NCI-H345 (cell line): ENCODE measurements around the gene NOXA1.

Source experiments
- DNase-seq: peaks from one replicate; lab custom pipeline; 2025; lab: John Stamatoyannopoulos, UW

NOXA1 gene

DNA sequence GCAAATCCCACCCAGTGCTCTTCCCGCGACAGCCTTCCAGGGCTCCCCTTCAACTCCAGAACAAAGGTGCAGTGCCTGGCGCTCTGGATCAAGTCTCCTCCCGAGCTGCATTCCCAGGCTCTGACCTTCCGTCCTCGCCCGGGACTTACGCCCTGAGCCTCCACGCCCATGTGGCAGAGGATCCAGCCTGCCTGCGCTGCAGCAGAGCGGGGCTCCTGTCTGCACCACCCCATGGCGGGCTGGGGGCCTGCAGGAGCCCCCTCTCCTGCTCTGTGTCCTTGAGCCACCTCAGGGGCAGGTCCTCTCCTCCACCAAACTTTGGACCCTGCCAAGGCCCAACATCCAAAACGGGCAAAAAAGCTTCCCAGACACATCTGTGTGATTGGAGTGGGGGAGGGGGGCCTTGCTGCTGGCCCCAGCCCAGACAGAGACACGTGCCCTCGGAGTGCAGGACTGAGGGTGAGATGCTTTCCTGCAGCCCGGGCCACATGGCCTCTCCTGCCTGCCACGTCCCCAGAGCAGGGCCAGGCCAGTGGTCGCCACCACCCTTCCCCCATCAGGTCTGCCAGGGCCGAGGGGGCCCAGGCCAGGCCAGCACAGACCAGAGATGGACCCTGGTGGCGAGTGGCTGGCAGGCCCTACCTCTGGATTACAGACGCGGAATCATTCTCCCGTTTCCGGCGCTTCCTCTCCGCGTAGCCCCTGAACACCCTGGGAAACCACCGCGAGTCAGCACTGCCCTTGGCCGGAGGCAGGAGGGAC lies 31.6 kb downstream of the NOXA1 start:
- DNase-seq, result no peak

DNA sequence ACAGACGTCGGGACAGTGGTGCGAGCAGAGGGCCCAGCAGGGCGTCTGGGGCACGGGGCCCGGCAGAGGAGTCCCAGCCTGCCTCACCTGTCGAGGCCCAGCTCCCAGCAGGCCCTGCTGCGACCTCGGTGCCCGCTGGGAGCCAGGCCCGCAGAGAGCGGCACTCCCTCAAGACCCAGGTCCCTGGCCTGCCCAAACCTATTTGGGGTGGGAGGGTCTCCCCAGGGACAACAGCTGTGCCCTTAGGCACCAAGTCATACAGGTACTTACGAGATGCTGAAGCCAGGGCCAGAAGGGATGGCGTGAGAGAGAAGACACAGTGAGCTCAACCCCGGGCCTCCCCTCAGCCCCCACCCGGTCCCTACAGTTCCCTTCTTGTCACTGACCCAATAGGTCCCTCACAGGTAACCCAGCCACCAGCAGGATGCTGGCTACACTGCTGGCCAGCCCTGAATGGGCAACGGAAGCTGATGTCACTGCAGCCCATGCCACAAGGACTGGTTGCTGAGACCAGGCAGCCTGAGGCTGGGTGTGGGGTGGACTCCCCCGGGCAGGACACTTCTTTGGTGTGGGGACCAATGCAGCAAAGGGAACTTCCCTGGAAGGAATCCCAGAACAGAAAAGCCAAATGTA lies 32.3 kb downstream of the NOXA1 start:
- DNase-seq, result no peak

DNA sequence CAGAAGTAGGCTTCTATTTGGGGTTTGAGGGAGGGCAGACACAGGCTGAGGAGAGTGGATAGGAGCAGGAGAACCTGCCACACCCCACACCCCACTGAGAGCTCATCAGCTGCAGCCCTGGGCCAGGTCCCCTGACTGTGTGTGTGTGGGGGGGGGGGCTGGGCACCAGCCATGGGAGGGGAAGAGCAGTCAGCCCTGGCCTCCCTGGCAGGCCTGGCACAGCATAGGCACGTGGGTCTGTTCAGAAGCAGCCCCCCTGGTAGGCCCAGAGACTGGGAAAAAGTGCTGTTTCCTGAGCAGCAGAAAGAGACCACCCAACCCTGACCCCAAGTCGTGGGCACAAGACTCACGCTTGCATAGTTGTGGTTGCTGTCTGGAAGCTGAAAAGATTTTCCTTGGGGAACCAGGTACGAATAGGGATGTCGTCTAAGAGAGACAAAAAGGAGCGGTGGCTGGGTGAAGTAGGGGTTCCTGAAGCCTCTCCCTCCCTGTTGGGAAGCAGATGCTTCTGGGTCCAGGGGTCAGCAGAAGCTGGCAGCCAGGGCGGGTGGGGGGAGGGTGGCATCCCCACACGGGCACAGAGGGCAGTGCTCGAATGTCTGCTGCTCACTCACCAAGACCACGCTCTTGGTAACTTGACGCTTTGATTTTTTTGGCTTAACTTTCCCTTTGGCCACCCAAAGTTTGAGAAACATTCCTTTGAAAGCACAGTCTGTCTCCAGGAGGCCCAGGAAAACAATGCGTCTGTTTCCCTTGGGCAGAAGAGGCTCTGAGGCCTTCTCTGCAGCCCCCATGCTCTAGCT lies 33.1 kb downstream of the NOXA1 start:
- DNase-seq, result no peak

DNA sequence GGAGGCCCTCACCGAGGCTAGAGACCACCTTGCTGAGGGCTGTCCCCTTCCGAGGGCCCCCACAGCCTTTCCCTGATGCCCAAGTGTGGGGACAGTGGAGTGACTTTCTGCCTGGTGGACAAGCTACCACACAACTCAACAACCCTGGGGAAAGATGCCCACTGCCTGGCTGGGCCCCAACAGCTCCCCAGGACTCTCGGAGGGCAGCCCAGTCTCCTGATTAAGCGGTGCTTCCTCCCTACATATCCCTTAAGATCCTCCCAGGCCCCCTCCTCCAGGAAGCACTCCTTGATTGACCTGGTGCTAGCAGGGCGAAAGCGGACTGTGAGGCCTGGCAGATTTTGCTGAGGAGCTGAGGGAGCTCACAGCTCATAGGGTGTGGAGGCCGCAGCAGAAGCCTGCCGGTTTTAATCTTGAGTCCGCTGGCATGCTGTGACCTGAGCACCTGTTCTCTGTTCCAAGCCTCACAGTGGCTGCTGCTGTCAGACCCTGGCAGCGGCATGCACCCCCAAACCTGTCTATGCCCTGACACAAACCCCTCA lies 33.7 kb downstream of the NOXA1 start:
- no peak for DNase-seq

DNA sequence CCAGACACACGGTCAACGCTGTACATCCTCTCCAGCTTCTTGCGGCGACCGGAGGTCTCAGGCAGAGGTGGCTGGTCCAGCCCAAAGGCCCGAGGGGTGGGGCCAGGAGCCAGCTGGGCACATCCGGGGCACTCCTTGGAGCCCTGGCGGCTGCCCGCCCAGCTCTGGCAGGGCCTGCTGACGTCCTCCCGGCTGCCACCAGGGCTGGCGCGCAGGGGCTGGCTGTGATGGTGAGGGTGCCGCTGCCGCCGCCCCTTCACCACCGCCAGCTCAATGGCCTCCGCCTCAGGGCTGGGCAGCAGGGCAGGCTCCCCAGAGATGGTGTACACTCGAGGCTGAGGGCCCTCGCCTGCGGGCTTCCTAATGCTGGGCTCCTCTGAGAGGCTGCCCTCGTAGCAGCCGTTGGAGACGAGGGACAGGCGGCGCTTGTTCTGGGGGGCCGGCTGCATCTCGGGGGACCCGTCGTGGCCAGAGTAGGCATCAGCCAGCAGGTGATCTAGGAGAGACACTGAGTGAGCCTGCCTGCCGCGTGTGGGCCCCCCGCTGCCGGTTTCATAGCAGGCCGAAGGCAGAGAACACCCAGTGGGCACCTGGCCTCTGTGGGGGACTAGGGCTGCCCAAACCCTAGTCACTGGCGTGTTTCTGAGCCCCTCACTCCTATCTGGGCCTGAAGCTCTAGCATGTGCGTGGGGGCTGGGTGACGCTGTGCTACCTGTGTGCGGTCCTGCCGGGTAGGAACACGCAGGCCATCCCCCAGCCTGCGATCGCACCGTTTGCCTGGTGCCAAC lies 34.4 kb downstream of the NOXA1 start:
- no peak for DNase-seq

DNA sequence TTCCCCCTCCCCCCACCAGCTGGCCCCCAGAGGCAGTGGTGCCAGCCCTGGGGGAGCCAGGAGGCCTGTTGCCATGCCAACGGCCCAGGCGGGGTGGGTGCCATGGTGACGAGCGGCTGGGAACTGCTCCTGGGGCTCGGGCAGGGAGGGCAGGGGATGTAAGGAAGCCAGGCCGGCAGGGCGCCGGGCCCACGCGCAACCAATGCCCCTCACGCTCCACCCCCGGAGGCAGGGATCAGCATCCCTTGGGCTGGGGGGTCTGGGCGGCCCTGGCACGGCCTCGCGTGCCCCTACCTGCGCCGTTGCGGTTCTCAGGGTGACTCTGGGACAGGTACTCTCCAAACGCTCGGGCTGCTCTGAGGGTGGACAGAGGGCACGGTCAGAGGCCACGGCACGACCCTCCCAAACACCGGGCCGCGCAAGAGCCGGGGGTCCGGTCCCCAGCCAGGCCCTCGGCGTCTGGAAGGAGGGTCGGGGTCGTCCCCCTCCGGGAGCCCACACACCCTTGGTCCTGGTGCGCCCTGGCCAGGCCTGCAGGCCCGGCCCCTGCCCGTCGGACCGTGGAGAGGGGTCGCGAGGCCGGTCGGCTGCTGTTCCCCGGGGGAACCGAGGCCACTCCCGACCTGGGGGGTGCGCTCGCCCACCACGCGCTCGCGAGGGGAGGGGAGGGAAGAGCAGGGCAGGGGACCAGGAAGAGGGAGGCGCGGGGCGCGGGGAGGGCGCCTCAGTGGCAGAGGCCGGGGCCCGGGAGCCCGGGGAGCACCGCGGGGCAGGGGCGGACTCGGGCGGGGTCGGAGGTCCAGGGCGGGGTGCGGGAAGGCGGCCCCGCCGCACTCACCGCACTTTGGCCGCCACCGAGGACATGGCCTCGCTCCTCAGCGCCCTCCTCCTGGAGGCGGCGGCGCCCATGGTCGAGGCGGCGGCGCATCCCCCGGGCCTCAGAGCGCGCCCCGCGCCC lies 35.3 kb downstream of the NOXA1 start:
- DNase-seq, result peak; percentile 50

DNA sequence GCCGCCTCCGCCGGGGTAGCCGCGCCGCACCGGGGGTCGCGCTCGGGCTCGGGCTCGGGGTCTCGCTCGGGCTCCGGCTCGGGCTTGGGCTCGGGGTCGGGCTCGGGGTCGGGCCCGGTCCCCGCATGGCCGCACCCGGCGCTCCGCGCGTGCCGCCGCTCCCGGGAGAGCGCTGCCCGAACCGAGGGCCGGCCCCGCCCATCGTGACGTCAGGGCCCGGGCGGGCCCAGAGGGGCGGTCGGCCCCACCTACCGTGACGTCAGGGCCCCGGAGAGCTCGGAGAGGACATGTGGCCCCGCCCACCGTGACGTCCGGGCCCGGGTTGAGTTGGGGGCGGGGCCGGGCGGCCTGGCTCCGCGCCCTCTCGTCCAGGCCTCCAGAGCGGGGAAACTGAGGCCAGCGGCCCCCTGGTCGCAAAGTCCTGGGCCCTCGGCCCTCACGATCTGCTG lies 36.0 kb downstream of the NOXA1 start, which contains the start of gene NSMF:
NSMF (minus strand) TSS at position 183 of the 449 bp plus-strand sequence. CDS start 232 bp downstream, outside the sequence.
- peak; percentile 94 for DNase-seq

DNA sequence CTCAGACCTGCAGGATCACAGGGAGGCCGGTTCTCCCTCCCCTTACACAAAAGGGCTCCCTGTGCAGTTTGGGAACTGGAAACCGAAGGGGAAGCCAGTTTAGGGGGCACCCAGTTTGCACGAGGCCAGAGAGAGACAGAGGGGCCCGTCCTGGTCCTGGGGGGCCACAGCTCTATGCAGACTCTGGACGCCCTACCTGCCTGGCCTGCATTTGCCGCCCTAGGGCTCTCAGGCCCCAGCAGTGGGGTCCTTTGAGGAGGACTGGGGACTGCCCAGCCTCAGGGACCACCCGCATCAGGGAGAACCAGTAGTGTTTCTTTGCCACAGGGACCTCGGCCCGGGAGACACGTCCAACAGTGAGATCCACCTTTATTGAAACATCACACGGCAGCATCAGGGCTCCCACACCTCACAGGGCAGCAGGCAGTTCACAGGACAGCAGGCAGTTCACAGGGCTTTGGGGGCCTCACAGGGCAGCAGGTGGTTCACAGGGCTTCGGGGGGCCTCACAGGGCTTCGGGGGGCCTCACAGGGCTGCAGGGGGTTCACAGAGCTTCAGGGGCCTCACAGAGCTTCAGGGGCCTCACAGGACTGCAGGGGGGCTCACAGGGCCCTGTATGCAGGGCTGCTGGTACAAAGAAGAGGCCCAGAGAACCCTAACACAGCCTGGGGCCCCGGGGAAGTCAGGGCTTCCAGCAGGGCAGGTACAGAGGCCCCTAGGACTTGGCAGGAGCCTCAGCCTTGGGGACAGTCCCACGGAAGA lies 36.6 kb downstream of the NOXA1 start:
- no peak for DNase-seq

DNA sequence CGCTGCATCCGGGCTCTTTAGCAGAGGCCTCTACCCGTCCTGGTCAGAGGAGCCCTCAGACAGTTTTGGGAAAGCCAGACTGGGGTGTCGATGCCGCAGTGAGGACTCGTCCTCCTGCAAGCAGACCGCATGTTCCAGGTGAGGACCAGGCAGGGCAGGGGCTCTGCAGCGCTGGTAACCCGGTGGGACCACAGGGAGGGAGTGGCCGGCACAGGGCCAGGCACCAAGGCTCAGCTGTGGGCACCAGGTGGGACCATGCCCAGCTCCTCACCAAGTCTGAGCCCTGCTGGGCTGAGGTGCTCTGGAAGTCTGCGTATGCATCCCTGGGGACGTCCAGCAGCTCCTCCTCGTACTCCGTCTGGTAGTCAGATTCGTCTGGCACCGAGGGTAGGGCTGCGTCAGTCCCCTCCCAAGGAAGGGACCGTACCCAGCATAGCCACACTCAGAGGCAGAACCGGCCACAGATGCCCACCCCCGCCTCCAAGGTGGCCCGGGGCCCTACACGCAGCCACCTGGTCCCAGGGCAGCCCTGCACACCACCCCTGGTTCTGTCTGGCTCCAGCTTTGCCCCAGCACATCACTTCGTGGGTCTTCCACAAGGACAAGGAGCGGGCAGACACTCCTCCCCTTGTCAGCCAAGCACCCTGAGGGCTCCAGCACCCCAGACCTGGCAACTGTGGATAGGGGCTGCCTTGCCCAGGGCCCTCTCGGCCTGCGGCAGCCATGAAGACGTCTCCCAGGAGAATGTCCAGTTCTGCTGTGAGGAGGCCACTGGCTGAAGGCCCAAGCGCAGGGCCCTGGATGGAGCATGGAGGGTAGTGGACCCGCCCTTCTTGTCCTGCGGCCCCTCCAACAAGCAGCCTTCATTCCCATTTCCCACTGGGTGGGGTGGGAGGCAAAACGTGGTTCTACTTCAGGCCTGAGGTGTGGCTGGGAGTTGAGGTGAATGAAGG lies 37.4 kb downstream of the NOXA1 start:
- no peak for DNase-seq

DNA sequence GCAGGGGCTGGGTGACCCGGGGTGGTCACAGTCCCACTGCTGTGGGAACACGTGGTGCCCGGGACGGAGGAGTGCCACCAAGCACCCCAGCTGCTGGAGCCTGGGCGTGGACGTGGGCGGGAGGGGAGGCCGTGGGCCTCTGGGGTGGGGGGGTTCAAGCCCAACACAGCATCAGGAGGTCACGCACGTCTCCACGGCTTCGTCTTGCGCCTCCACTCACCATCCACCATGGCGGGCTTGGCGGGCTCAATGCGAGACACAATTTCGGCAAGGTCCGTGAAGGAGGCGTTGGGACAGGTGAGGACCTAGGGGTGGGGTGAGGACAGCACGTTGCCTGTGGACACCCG lies 38.1 kb downstream of the NOXA1 start:
- no peak for DNase-seq

DNA sequence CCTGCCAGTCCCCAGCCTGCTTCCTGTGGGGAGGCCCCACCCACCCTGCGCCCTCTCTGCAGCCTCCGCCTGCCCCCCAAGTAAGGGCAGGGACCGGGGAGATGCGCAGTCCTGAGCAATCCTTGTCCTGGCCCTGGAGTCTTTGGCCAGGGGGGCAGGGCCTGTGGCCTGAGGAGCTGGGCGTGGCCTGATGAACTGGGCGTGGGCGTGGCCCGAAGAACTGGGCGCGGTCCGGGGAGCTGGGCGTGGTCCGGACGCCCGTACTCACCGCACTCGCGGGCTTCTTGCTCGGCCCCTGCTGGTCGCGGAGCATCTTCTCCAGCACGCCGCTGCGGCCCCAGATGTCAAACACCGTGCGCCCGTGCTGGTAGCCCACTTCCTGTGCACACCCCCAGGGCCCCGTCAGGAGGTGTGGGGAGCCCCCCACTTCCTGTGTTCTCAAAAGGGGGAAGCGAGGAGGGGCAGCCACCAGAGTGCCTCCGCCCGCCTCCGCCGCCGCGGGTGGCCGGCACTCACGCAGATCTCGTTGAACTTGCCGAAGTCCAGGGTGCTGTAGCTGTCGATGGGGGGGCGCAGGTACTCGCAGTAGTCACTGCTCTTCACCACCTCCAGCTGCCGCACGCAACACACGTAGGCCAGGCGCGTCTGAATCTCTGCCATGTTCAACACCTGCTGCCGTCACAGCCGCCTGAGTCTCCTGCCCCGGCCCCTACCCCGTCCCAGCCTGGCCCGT lies 38.6 kb downstream of the NOXA1 start:
- DNase-seq, result no peak

DNA sequence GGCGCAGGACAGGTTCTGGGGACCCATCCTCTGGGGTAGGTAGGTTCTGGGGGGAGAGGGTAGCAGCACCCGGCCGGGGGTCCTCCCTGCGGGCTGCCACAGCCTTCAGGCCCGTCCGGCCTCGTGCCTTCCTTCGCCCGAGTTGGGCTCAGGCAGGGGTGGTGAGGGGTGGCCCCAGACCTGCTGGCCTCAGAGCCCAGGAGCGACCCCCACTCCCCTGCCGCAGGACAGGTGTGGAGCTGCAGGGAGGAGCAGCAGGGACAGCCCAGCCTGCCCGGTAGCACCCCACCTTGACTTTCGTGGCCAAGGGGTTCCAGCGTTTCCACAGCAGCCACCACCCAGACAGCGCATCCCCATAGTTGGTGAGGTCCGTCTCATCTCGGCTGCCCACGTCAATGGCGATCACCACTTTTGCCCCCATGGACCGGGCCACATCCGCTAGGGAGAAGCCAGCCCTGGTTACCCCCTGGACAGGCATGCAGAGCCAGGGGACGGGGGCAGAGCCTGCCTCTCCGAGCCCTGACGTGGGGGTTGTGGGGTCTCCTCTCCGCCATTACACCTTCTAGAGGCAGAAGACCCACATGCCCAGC lies 39.3 kb downstream of the NOXA1 start:
- no peak for DNase-seq

DNA sequence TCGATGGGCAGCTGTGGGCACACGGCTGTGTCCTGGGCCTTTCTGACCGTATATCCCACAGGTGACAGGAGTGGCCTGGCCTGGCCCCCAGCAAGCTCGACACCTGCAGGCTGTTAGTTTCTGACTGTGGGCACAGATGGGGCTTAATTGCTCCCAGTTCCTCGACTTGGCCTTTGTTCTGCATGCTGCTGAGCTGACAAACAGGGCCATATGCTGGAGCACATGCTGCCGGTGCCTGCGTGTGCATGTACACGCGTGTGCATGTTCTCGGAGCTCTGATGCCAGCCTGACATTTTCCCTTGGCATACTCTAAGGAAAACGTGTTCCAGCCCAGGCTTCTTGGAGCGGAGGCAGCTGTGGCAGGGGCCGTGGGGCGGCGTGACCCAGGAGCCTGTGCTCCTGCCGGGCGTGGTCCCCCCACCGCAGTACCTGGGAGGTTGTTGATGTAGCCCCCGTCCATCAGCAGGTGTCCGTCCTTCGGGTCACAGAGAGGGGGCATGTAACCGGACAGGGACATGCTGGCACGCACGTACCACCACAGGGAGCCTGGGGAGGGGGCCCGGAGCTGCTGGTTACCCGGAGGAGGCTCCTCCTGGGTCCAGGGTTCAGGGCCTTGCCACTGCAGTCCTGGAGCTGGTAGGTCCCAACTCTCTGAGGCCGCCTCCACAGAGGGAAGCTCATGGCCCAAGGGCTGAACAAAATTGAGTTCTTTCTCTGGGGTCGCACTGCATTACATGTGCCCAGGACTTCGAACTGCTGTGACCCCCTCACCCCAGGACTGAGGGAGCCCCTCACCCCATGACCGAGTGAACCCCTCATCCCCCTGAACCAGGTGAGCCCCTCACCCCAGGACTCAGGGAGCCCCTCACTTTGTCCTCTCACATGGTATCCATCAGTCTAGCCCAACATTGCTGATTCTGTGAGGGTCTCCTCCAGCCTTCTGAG lies 40.1 kb downstream of the NOXA1 start:
- DNase-seq, result no peak

DNA sequence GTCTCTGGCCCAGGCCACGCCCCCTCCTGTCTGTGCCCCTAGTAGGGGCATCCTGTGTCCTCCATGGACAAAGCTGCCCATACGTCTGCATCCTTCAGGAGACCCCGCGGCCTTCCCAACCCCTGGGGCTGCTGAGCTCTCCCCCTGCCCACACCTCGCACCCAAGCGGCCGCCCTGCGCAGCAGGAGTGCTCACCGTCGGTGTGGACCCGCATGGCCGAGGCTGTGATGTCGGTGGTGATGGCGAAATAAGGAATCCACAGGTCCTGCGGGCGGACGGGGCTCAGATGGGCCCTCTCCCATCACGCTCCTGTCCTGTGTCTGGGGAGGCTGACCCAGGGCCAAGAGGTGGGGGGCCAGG lies 40.7 kb downstream of the NOXA1 start:
- DNase-seq, result no peak

DNA sequence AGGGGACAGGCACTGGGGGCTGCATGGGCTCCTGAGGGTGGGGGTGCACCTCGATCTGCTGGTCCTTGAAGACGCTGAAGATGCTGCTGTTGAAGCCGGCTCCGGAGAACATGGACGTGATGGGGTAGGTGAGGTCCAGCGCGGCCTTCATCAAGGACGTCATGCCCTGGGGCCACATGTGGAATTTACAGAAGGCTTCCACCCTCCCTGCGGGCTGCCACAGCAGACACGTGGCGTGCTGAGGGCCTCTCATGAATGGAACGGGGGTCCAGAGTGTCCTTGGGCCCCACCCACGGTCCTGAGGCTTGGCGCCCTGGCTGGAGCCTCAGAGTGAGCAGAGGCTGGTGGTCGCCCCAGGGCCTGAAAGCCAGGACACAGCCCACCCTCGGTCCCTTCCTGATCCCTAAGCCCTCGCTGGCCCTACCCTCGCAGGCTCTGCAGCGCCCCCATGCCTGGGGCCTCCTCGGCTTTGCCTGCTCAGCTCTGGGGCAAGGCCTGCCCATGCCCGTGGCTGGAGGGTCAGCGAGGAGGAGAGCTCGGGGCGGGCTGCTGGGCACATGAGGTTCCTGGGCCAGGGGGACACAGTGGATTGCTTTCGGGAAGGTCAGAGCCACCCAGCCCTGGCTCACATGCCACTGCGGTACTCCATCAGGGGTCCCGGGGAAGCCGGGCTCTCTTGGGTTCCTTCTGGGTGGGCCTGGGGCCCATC lies 41.3 kb downstream of the NOXA1 start:
- no peak for DNase-seq
